GM12878 (cell line): ENCODE results near the gene LBX1. TPM values are rescaled to one million over a fixed set of nuclear protein-coding genes. Genes with fewer than 3 reads are reported as not detected.
A peak's percentile ranks its signal among the peaks of the same experiment; 100 is the strongest.

ENCODE experiments used
- ATAC-seq: fragments of 200-7000 bp; cut with Tn5 transposase; 3 replicates; pipeline ENCODE4 v1.9.1; 2020; ENCODE audit warnings: mild to moderate bottlenecking, moderate library complexity
- BruUV-seq: library from RNA; stranded (reverse); fragments of 400-500 nt; replicated peaks from 2 replicates; lab custom pipeline; 2021; lab: Mats Ljungman, UMichigan
- CTCF ChIA-PET: fragments of 300-600 bp; sonication (Branson Sonifier 250); formaldehyde crosslinking; extraction: SDS; loops from one replicate; lab custom pipeline; 2021; ENCODE audit warnings: inconsistent platforms; lab: Yijun Ruan, JAX
- POLR2A ChIA-PET: fragments of 350-600 bp; formaldehyde crosslinking; extraction: SDS; loops from one replicate; lab custom pipeline; 2021; ENCODE audit warnings: inconsistent platforms; lab: Charles Lee
- RAD21 ChIA-PET: fragments of 300-600 bp; sonication (Branson Sonifier 250); formaldehyde crosslinking; loops from one replicate; lab custom pipeline; 2023; ENCODE audit warnings: antibody characterized with exemption; ENCODE audit not compliant: unreplicated experiment; lab: Charles Lee
- SMC1A ChIA-PET: fragments of 300-600 bp; sonication (Branson Sonifier 250); formaldehyde crosslinking; loops from one replicate; lab custom pipeline; 2023; ENCODE audit not compliant: unreplicated experiment, uncharacterized antibody; lab: Charles Lee
- DNase-seq: peaks from one replicate; pipeline ENCODE4 v3.0.0-alpha.2; 2011; ENCODE audit warnings: low read depth, low spot score
- FAIRE-seq: peaks from 3 replicates; lab custom pipeline; 2011; peaks lifted over from hg19 to GRCh38; lab: Jason Lieb, UNC
- H2AFZ ChIP-seq: 2 replicates; pipeline ENCODE4 v1.6.0; 2011; ENCODE audit warnings: low read depth, low read length, control low read depth; ENCODE audit not compliant: control insufficient read depth
- H3K27ac ChIP-seq: 2 replicates; pipeline ENCODE4 v1.5.1; 2011; ENCODE audit warnings: control low read depth; ENCODE audit not compliant: control insufficient read depth, insufficient read depth
- H3K27me3 ChIP-seq, 2 experiments: replicated peaks in 1 of 2; 2 replicates each; pipeline versions ENCODE4 v1.6.0 to v1.6.1; 2011; ENCODE audit warnings: low read length in 1 of 2; ENCODE audit not compliant: control insufficient read depth in 2 of 2, insufficient read depth in 2 of 2
- H3K36me3 ChIP-seq, 2 experiments: 2 replicates each; pipeline ENCODE4 v1.5.1; 2011; ENCODE audit warnings: low read length in 1 of 2; ENCODE audit not compliant: control insufficient read depth in 2 of 2, insufficient read depth in 2 of 2
- H3K4me1 ChIP-seq: 2 replicates; pipeline ENCODE4 v1.6.1; 2011; ENCODE audit warnings: mild to moderate bottlenecking, low read length, moderate library complexity, mixed read lengths; ENCODE audit not compliant: control insufficient read depth, insufficient read depth
- H3K4me2 ChIP-seq: 2 replicates; pipeline ENCODE4 v1.6.0; 2011; ENCODE audit warnings: control low read depth; ENCODE audit not compliant: control insufficient read depth, insufficient read depth
- H3K4me3 ChIP-seq: fragments of 200-600 bp; sonication (generic); 2 replicates; pipeline ENCODE4 v1.5.1; 2016
- H3K79me2 ChIP-seq: 2 replicates; pipeline ENCODE4 v1.6.0; 2011; ENCODE audit warnings: low read length; ENCODE audit not compliant: control insufficient read depth, insufficient read depth
- H3K9ac ChIP-seq: 2 replicates; pipeline ENCODE4 v1.8.0; 2011; ENCODE audit warnings: low read length, control low read depth, mixed read lengths; ENCODE audit not compliant: control insufficient read depth, insufficient read depth
- H3K9me3 ChIP-seq: replicated peaks from 3 replicates; pipeline ENCODE4 v1.5.1; 2011; ENCODE audit warnings: mild to moderate bottlenecking, low read length; ENCODE audit not compliant: control insufficient read depth, insufficient read depth
- H4K20me1 ChIP-seq: 2 replicates; pipeline ENCODE4 v1.6.0; 2011; ENCODE audit not compliant: control insufficient read depth, insufficient read depth
- BRCA1 ChIP-seq: IDR thresholded peaks from 2 replicates; pipeline ENCODE4 v1.6.1; 2011; ENCODE audit warnings: low read depth, low read length, improper control_type of control experiment
- CREB1 ChIP-seq: IDR thresholded peaks from 2 replicates; pipeline ENCODE4 v1.6.1; 2012; ENCODE audit warnings: low read depth, mild to moderate bottlenecking, inconsistent platforms
- GABPA ChIP-seq: IDR thresholded peaks from 2 replicates; pipeline ENCODE4 v1.6.1; 2014; ENCODE audit warnings: antibody characterized with exemption, low read depth, mild to moderate bottlenecking, inconsistent platforms
- IRF3 ChIP-seq: fragments of 450-650 bp; IDR thresholded peaks from 2 replicates; pipeline ENCODE4 v1.6.1; 2014; ENCODE audit warnings: mild to moderate bottlenecking
- RUNX3 ChIP-seq: IDR thresholded peaks from 2 replicates; pipeline ENCODE4 v1.6.1; 2012; ENCODE audit warnings: low read length, inconsistent platforms
- SMAD1 ChIP-seq: fragments of 450-650 bp; IDR thresholded peaks from 2 replicates; pipeline ENCODE4 v1.6.1; 2018; ENCODE audit warnings: mild to moderate bottlenecking, low read depth; ENCODE audit not compliant: partially characterized antibody
- SMARCA5 ChIP-seq: fragments of 450-650 bp; IDR thresholded peaks from 2 replicates; pipeline ENCODE4 v1.6.1; 2017; ENCODE audit warnings: mild to moderate bottlenecking
- SMC3 ChIP-seq: IDR thresholded peaks from 2 replicates; pipeline ENCODE4 v1.6.1; 2011; ENCODE audit warnings: low read length, improper control_type of control experiment, borderline replicate concordance
- SREBF2 ChIP-seq: IDR thresholded peaks from 2 replicates; pipeline ENCODE4 v1.6.1; 2012; ENCODE audit warnings: mild to moderate bottlenecking, low read length
- SRF ChIP-seq, 2 experiments: IDR thresholded peaks; 2 replicates each; pipeline ENCODE4 v1.6.1; 2011; ENCODE audit warnings: low read depth in 2 of 2, low read length in 2 of 2, mild to moderate bottlenecking in 1 of 2, moderate library complexity in 1 of 2
- TCF12 ChIP-seq: IDR thresholded peaks from 2 replicates; pipeline ENCODE4 v1.6.1; 2011; ENCODE audit warnings: low read depth, mild to moderate bottlenecking, low read length
- YBX1 ChIP-seq: fragments of 450-650 bp; IDR thresholded peaks from 2 replicates; pipeline ENCODE4 v1.6.1; 2016; ENCODE audit warnings: antibody characterized with exemption
- YY1 ChIP-seq: IDR thresholded peaks from 2 replicates; pipeline ENCODE4 v1.6.1; 2011; ENCODE audit warnings: low read depth, mild to moderate bottlenecking, low read length
- ZBED1 ChIP-seq: IDR thresholded peaks from 2 replicates; pipeline ENCODE4 v1.6.1; 2016; ENCODE audit warnings: borderline replicate concordance
- ZNF217 ChIP-seq: fragments of 450-650 bp; IDR thresholded peaks from 2 replicates; pipeline ENCODE4 v1.6.1; 2017; ENCODE audit warnings: antibody characterized with exemption, mild to moderate bottlenecking
- WGBS: methylation state at CpG from one replicate; pipeline ENCODE4 v1.1.6; 2016; ENCODE audit warnings: low lambda C conversion rate; ENCODE audit not compliant: insufficient replicate concordance, insufficient coverage; ENCODE audit errors: missing lambda C conversion rate; 5-methylcytosine and 5-hydroxymethylcytosine counted together
- in situ Hi-C: fragments of 300-500 bp; cut with MboI; formaldehyde crosslinking; loops from 9 replicates; pipeline ENCODE4 v1.14.3; 2018; ENCODE audit warnings: mixed read lengths
- intact Hi-C: fragments of 100-400 bp; cut with micrococcal nuclease; formaldehyde crosslinking; loops from one replicate; pipeline ENCODE4 v1.14.2; 2022; ENCODE audit not compliant: unreplicated experiment
- polyA plus RNA-seq, 11 experiments: library from polyadenylated mRNA; depleted of rRNA in 4 of 11; unstranded in 6 of 11; stranded (reverse) in 5 of 11; fragments of >200 nt; fragmentation: Nextera tagmentation in 4 of 11; fragmentation: Illumina TruSeq in 1 of 11; extraction: Ambion mirVana in 4 of 11; extraction: Trizol in 1 of 11; gene quantifications; 1 replicate in 1 of 11; 2 replicates in 10 of 11; pipeline versions ENCODE4 v1.2.1 to v1.2.3, GENCODE V29; 2011 to 2016; ENCODE audit warnings: inconsistent platforms in 2 of 11, missing spikeins in 2 of 11, low read depth in 1 of 11
- total RNA-seq, 4 experiments: library from RNA; depleted of rRNA in 3 of 4; stranded (reverse); fragments of >200 nt in 3 of 4; fragmentation: Illumina TruSeq in 1 of 4; extraction: Trizol in 1 of 4; gene quantifications; 2 replicates each; pipeline versions ENCODE4 v1.2.1 to v1.2.3, GENCODE V29; 2013 to 2021
- TF ChIP-seq, protein P1 (sequence below): fragments of 450-650 bp; formaldehyde crosslinking; IDR thresholded peaks from 2 replicates; pipeline ENCODE4 v1.4.0; 2020; ENCODE audit warnings: mild to moderate bottlenecking, moderate library complexity
- TF ChIP-seq, protein P2 (sequence below): fragments of 450-650 bp; conservative IDR thresholded peaks from 2 replicates; pipeline ENCODE4 v1.6.1; 2017; ENCODE audit warnings: mild to moderate bottlenecking, moderate library complexity

The LBX1 gene
- total and polyA plus RNA-seq, 10 of the 15 experiments (the other 5 are each of a cell fraction or from before 2014, with no cell fraction given) = not detected

DNA sequence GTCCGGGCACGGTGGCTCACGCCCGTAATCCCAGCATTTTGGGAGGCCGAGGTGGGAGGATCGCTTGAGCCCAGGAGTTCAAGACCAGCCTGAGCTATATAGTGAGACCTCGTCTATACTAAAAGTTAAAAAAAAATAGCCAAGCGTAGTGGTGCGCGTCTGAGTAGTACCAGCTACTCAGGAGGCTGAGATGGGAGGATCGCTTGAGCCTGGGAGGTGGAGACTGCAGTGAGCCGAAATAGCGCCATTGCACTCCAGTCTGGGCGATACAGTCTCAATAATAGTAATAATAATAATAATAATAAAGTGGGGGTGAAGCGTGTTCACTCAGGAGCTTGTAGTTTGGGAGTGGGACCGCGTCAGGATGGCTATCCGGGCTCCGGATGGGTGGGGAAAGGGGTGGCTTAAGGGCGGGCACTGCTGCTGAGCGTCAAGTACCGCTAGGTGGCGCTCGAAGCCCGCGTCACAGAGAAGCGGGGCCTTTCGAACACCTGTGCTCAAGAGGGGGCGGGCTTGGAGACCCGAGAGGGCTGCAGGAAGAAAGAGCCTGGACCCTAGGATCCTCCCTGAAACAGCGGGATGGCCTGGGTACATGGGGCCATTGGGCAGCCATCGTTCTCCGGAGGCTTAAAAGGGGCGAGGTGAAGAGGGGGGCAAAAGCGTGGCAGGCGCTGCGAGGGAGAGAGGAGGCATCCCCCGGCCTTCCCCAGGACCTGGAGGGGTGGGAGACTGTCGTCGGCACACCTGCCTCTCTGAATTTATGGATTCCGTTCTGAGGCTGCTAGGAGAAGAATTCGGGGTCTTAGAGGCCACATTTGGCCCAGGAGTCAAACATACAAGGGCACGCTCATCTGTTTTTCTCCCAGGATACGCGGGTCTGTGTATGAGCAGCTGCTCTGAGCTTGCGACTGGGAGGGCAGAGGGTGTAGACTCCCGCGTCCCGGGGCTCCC, 14.5 kb downstream of the LBX1 start:
- ATAC-seq (peak; percentile 94), FAIRE-seq (no peak), DNase-seq (no peak)
- RAD21 ChIA-PET = interaction anchor here (0.7 to 3.4 kb wide), 10 partner anchors 59 to 564 kb away, joined by 3 to 24 read pairs (median 5); partner anchors contain the start of genes DPCD and POLL
- in situ Hi-C loops (loop anchor here (5.0 to 25.0 kb wide), 4 partner anchors 250 to 873 kb away; partner anchors contain the start of gene NPM3), intact Hi-C loops (loop anchor here (2.0 to 10.0 kb wide), 4 partner anchors 52 to 860 kb away; no protein-coding TSS in a partner anchor)
- Histone ChIP-seq H3K36me3 (no peaks in the 10 kb centered on the region), H3K9me3 (no peaks in the 10 kb centered on the region), H3K27ac (no peak overlapping the region), H3K27me3 (peaks cover 15 to 22% of the 10 kb centered on the region in 2 experiments), H3K4me1 (no peaks in the 10 kb centered on the region; the same call in 1 of the 2 replicates), H2AFZ (no peak overlapping the region), H4K20me1 (no peaks in the 10 kb centered on the region), H3K9ac (no peak overlapping the region), H3K4me2 (peak overlapping the region; percentile 90; the same call in 1 of the 2 replicates), H3K79me2 (no peaks in the 10 kb centered on the region), H3K4me3 (no peak overlapping the region)
- WGBS = 7% methylated on average over 46 of the region's 49 CpGs
- no TSS peak for BruUV-seq
- SMC1A ChIA-PET = interaction anchor here (1.1 to 3.8 kb wide), 9 partner anchors 24 to 355 kb away, joined by 3 to 21 read pairs (median 4); no protein-coding TSS in a partner anchor
- CTCF ChIA-PET = interaction anchor here (0.5 to 4.3 kb wide), 55 partner anchors 8 to 1320 kb away, joined by 3 to 49 read pairs (median 5); no protein-coding TSS in a partner anchor
- POLR2A ChIA-PET = no interaction called here
- TF ChIP-seq CREB1 = peak; percentile 46; the same call in 1 of the 2 replicates
- TF ChIP-seq, protein P1, sequence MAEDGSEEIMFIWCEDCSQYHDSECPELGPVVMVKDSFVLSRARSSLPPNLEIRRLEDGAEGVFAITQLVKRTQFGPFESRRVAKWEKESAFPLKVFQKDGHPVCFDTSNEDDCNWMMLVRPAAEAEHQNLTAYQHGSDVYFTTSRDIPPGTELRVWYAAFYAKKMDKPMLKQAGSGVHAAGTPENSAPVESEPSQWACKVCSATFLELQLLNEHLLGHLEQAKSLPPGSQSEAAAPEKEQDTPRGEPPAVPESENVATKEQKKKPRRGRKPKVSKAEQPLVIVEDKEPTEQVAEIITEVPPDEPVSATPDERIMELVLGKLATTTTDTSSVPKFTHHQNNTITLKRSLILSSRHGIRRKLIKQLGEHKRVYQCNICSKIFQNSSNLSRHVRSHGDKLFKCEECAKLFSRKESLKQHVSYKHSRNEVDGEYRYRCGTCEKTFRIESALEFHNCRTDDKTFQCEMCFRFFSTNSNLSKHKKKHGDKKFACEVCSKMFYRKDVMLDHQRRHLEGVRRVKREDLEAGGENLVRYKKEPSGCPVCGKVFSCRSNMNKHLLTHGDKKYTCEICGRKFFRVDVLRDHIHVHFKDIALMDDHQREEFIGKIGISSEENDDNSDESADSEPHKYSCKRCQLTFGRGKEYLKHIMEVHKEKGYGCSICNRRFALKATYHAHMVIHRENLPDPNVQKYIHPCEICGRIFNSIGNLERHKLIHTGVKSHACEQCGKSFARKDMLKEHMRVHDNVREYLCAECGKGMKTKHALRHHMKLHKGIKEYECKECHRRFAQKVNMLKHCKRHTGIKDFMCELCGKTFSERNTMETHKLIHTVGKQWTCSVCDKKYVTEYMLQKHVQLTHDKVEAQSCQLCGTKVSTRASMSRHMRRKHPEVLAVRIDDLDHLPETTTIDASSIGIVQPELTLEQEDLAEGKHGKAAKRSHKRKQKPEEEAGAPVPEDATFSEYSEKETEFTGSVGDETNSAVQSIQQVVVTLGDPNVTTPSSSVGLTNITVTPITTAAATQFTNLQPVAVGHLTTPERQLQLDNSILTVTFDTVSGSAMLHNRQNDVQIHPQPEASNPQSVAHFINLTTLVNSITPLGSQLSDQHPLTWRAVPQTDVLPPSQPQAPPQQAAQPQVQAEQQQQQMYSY (CRISPR knock-in tag) = no peak
- peak; percentile 52; the same call in 1 of the 2 replicates for TF ChIP-seq SMARCA5
- TF ChIP-seq SMAD1 = no peak
- no peak for TF ChIP-seq BRCA1
- TF ChIP-seq GABPA = no peak
- no peak for TF ChIP-seq ZBED1
- TF ChIP-seq TCF12 = peak; percentile 52; the same call in 1 of the 2 replicates
- no peak for TF ChIP-seq RUNX3
- no peak for TF ChIP-seq ZNF217
- TF ChIP-seq YY1 = 0 out of 2 replicates have a peak, but pooled peaks have one; percentile 24
- TF ChIP-seq SRF (IDR thresholded peaks at IDR 0.05; ENCODE audit: low read depth in 2 of 2, low read length in 2 of 2) = no peak
- TF ChIP-seq, protein P2, sequence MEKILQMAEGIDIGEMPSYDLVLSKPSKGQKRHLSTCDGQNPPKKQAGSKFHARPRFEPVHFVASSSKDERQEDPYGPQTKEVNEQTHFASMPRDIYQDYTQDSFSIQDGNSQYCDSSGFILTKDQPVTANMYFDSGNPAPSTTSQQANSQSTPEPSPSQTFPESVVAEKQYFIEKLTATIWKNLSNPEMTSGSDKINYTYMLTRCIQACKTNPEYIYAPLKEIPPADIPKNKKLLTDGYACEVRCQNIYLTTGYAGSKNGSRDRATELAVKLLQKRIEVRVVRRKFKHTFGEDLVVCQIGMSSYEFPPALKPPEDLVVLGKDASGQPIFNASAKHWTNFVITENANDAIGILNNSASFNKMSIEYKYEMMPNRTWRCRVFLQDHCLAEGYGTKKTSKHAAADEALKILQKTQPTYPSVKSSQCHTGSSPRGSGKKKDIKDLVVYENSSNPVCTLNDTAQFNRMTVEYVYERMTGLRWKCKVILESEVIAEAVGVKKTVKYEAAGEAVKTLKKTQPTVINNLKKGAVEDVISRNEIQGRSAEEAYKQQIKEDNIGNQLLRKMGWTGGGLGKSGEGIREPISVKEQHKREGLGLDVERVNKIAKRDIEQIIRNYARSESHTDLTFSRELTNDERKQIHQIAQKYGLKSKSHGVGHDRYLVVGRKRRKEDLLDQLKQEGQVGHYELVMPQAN = no peak
- TF ChIP-seq YBX1 = no peak
- no peak for TF ChIP-seq SREBF2
- TF ChIP-seq SMC3 = peak; percentile 52
- no peak for TF ChIP-seq IRF3
